Ovary (tissue), 9 donors: ENCODE data around the gene SLCO2A1. TPM values are rescaled to one million over a fixed set of nuclear protein-coding genes. Genes with fewer than 3 reads are reported as not detected.

Experiments
- DNase-seq, 5 donors: peaks; one replicate each; pipeline ENCODE4 v3.0.0-alpha.2; 2019 to 2020
- H3K27ac ChIP-seq, 2 donors: fragments of 200-600 bp; one replicate each; pipeline versions ENCODE4 v1.5.1 to v1.8.0; 2019 to 2022
- H3K27me3 ChIP-seq: fragments of 200-600 bp; one replicate; pipeline ENCODE4 v1.8.0; 2022
- H3K36me3 ChIP-seq: fragments of 200-600 bp; sonication (generic); one replicate; pipeline ENCODE4 v1.5.1; 2019
- H3K4me1 ChIP-seq: one replicate; pipeline ENCODE4 v1.8.1; 2013; ENCODE audit warnings: mild to moderate bottlenecking, moderate library complexity; ENCODE audit not compliant: insufficient read depth
- H3K4me3 ChIP-seq: fragments of 200-600 bp; sonication (generic); one replicate; pipeline ENCODE4 v1.5.1; 2017
- H3K9me3 ChIP-seq, 2 donors: fragments of 200-600 bp in 1 of 2; sonication (generic) in 1 of 2; one replicate each; pipeline versions ENCODE4 v1.5.1 to v1.8.1; 2013 to 2019; ENCODE audit warnings: mild to moderate bottlenecking in 1 of 2, moderate library complexity in 1 of 2
- EP300 ChIP-seq: sonication (generic); formaldehyde crosslinking; IDR thresholded peaks from one replicate; pipeline ENCODE4 v1.6.1; 2017; ENCODE audit warnings: antibody characterized with exemption
- POLR2A ChIP-seq: fragments of 450-650 bp; IDR thresholded peaks from one replicate; pipeline ENCODE4 v1.6.1; 2017; ENCODE audit warnings: antibody characterized with exemption, mild to moderate bottlenecking, moderate library complexity
- WGBS, 3 donors: extraction: QIAGEN DNeasy Blood & Tissue Kit in 1 of 3; methylation state at CpG; one replicate each; pipeline versions ENCODE4 v1.1.5 to v1.1.7; 2013 to 2017; 5-methylcytosine and 5-hydroxymethylcytosine counted together
- intact Hi-C, 4 donors: fragments of 100-400 bp; cut with DNase I; formaldehyde crosslinking; loops; one replicate each; pipeline versions ENCODE4 v1.11.0 to v1.15.1; 2022 to 2023
- polyA plus RNA-seq, 2 donors: library from polyadenylated mRNA; stranded (reverse); fragments of 200-250 nt in 1 of 2; fragments of 350-450 nt in 1 of 2; fragmentation: Illumina TruSeq in 1 of 2; extraction: RNeasy Lipid Tissue Mini Kit (QIAGEN cat#74804) in 1 of 2; gene quantifications; one replicate each; pipeline ENCODE4 v1.2.3, GENCODE V29; 2013 to 2014
- total RNA-seq, 7 donors: library from RNA; depleted of rRNA in 2 of 7; stranded (reverse); fragments of >200 nt in 2 of 7; fragmentation: NEBNext Ultra II Directional in 3 of 7; extraction: Animal tissue kit (Norgen Biotek cat#: 25700) in 3 of 7; gene quantifications; one replicate each; pipeline versions ENCODE4 v1.1.0 to v1.2.4, GENCODE V29; 2016 to 2023
- TF ChIP-seq, protein P1 (sequence below), 3 donors: fragments of 450-650 bp in 2 of 3; fragments of 200-600 bp in 1 of 3; IDR thresholded peaks; one replicate each; pipeline versions ENCODE4 v1.5.1 to v1.8.0; 2016 to 2022; ENCODE audit warnings: antibody characterized with exemption in 3 of 3, mild to moderate bottlenecking in 1 of 3
- donor health status: DM: no; HTN: no; CAD: no; lungs with moderate emphysema.
- donor health status: DM: no; HTN: no; CAD: no.
- donor health status: Bipolar disorder and iron deficiency.
- donor health status: DM: yes; HTN: yes; CAD: no.
- donor health status: DM: no; HTN: no; CAD: no.
- donor health status: DM: yes; HTN: yes; CAD: no.

The SLCO2A1 gene
- total and polyA plus RNA-seq, 9 donors = 0.83 to 23.6 (median 3.7) TPM

DNA sequence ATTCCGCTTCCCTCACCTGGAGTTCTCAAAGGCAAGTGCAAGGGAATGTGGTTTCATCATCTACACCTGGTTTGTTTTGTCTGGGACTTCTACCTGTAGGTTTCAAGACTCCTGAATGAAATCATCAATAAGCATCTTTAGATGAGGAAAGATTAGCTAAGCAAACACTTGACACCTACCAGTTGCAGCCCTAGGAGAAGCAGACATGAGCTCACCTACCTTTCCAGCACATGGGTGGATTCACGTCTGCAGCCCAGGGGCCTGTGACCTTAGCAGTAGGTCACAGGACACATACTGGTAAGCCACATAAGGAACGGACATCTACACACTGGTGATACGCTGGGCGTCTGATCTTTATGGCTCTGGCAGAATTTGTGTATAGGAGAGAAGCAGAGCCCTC is 26.7 kb downstream of the SLCO2A1 start:
- Histone ChIP-seq H3K36me3 (no peaks in the 10 kb centered on the region), H3K27me3 (no peaks in the 10 kb centered on the region), H3K9me3 (no peaks in the 10 kb centered on the region), H3K4me3 (no peak overlapping the region), H3K4me1 (no peaks in the 10 kb centered on the region), H3K27ac (no peak overlapping the region)
- DNase-seq = no peak
- intact Hi-C loops = no loop called here
- 94 to 95% (median 94%) methylated on average over 5 of the region's 5 CpGs for WGBS, 3 donors
- TF ChIP-seq, protein P1, sequence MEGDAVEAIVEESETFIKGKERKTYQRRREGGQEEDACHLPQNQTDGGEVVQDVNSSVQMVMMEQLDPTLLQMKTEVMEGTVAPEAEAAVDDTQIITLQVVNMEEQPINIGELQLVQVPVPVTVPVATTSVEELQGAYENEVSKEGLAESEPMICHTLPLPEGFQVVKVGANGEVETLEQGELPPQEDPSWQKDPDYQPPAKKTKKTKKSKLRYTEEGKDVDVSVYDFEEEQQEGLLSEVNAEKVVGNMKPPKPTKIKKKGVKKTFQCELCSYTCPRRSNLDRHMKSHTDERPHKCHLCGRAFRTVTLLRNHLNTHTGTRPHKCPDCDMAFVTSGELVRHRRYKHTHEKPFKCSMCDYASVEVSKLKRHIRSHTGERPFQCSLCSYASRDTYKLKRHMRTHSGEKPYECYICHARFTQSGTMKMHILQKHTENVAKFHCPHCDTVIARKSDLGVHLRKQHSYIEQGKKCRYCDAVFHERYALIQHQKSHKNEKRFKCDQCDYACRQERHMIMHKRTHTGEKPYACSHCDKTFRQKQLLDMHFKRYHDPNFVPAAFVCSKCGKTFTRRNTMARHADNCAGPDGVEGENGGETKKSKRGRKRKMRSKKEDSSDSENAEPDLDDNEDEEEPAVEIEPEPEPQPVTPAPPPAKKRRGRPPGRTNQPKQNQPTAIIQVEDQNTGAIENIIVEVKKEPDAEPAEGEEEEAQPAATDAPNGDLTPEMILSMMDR (IDR thresholded peaks at IDR 0.05) = no peak
- TF ChIP-seq EP300 = no peak
- no peak for TF ChIP-seq POLR2A

DNA sequence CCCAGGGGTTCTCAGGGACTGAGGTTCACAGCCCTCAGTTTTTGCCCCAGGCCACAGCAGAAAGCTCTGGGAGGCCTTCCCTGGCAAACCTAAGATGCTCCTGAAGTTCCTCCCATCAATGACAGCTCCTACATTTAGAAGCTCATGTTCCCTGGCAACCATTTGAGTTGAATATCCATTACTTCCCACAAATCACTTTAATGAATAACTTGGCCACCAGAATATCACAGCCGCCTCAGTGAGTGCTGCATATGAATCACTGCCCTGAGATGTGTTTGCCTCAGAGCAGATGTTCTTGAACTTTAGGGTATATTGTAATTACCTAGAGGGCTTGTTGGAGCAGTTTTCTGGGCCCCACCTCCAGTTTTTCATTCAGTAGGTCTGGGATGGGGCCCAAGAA is 27.4 kb downstream of the SLCO2A1 start:
- no peaks in the 10 kb centered on the region for H3K36me3 ChIP-seq
- H3K4me1 ChIP-seq = no peaks in the 10 kb centered on the region
- no peak for DNase-seq
- no peaks in the 10 kb centered on the region for H3K9me3 ChIP-seq
- intact Hi-C loops = no loop called here
- 56 to 76% (median 75%) methylated on average over 1 of the region's 1 CpG for WGBS, 3 donors
- TF ChIP-seq POLR2A = no peak
- TF ChIP-seq, protein P1 (IDR thresholded peaks at IDR 0.05) = no peak
- TF ChIP-seq EP300 = no peak
- H3K27ac ChIP-seq = no peak overlapping the region
- no peak overlapping the region for H3K4me3 ChIP-seq
- no peaks in the 10 kb centered on the region for H3K27me3 ChIP-seq

DNA sequence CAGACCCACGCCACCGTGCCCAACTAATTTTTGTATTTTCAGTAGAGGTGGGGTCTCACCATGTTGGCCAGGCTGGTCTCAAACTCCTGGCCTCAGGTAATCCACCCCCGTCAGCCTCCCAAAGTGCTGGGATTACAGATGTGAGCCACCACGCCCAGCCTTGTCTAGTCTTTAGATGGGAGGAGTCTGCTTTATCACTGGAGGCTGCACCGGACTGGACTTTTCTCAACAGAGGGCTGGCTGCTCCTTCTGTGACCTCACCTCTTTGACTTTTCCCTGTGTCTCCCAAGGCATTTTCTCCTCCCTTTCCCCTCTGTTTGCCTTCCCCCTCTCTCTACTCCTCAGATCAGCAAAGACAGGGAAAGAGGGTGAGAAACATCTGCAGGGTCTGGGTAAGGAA is 28.5 kb downstream of the SLCO2A1 start:
- Histone ChIP-seq H3K36me3 (no peaks in the 10 kb centered on the region), H3K9me3 (no peaks in the 10 kb centered on the region)
- 71 to 75% (median 73%) methylated on average over 5 of the region's 5 CpGs for WGBS, 3 donors

DNA sequence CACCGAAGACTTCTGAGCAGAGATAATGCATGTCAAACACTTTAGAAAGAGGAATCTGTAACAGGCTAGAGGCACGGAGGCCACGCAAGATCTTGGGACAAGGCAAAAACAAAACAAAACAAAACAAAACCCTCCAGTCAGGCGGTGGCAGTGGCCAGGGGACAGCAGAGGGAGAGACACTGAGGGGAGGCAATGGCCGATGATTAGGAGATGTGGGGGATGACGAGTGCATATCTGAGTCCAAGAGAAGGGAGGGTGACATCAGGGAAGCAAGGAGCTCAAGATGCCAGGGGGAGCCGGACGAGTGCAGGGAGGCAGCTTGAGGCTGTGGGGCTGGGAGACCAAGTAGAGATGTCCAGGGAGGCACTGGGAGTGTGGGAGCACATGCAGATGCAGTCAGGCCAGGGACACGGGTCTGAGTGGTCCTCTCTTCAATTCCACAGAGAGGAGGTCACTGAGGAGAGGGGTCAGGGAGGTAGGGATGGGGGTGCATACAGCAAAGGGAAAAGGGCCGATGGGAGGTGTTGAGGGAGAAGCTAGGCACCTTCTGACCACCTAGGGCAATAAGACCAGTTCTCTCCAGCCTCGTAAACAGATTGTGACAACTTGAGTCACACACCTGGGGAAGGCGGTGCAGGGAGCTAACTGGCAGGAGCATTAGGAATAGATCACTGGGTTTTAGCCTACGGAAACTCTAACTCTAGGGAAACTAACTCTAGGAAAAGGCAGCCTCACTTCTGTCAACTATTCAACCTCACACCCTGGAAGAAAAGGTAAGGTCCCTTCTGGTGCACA is 29.6 kb downstream of the SLCO2A1 start:
- 74 to 83% (median 75%) methylated on average over 13 of the region's 13 CpGs for WGBS, 3 donors
- intact Hi-C loops = no loop called here

More for the DNA sequence above, 28.5 kb downstream of the SLCO2A1 start:
- intact Hi-C loops = no loop called here
- no peak for TF ChIP-seq POLR2A
- no peak for TF ChIP-seq EP300
- TF ChIP-seq, protein P1 (IDR thresholded peaks at IDR 0.05) = no peak
- Histone ChIP-seq H3K4me1 (no peaks in the 10 kb centered on the region), H3K27me3 (no peaks in the 10 kb centered on the region), H3K4me3 (no peak overlapping the region), H3K27ac (no peak overlapping the region)
- no peak for DNase-seq

More for the DNA sequence above, 29.6 kb downstream of the SLCO2A1 start:
- TF ChIP-seq EP300 = no peak
- TF ChIP-seq, protein P1 (IDR thresholded peaks at IDR 0.05) = no peak
- no peak for TF ChIP-seq POLR2A
- no peak for DNase-seq
- Histone ChIP-seq H3K4me3 (no peak overlapping the region), H3K27ac (no peak overlapping the region), H3K27me3 (no peaks in the 10 kb centered on the region), H3K36me3 (no peaks in the 10 kb centered on the region), H3K4me1 (no peaks in the 10 kb centered on the region), H3K9me3 (no peaks in the 10 kb centered on the region)
